GM11168 (cell line): ENCODE data around the gene PCDHB15.
"Not testable (repeated sequence)": the region's sequence is repeated elsewhere in the genome, so short reads cannot be mapped to it uniquely, and the experiment has no call there.

Source experiments
- in situ Hi-C: fragments of 300-500 bp; cut with MboI; formaldehyde crosslinking; loops from one replicate; pipeline ENCODE4 v1.12.0; 2022; ENCODE audit warnings: low sequenced_read_pairs; ENCODE audit not compliant: unreplicated experiment

Gene PCDHB15

GRCh38 chr5:141246971-141247370 is 1.8 kb downstream of the PCDHB15 start:
- in situ Hi-C loops = not testable (repeated sequence)

- in situ Hi-C loops = not testable (repeated sequence)
Measured at GRCh38 chr5:141247434-141247833, 2.2 kb downstream of the PCDHB15 start.

- in situ Hi-C loops = no loop called here
Measured at GRCh38 chr5:141250576-141250975, 5.4 kb downstream of the PCDHB15 start.

DNA sequence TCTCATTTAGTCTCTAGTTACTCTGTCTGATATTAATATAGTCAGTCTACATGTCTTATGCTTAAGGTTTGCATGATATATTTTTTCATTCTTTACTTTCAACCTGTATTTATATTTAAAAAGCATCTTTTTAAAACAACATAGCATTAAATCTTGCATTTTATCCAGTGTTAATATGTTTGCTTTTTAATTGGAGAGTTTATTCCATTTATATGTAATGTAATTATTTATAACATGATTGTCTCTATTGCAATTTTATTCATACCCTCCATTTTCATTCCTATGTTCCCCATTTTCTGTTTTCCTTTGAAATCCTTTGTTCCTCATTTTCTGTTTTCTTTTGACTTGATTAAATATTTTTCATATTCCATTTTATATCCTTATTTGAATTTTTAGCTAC is 13.3 kb downstream of the PCDHB15 start:
- in situ Hi-C loops = no loop called here

- in situ Hi-C loops = no loop called here
Measured at GRCh38 chr5:141258948-141259347, 13.8 kb downstream of the PCDHB15 start.

DNA sequence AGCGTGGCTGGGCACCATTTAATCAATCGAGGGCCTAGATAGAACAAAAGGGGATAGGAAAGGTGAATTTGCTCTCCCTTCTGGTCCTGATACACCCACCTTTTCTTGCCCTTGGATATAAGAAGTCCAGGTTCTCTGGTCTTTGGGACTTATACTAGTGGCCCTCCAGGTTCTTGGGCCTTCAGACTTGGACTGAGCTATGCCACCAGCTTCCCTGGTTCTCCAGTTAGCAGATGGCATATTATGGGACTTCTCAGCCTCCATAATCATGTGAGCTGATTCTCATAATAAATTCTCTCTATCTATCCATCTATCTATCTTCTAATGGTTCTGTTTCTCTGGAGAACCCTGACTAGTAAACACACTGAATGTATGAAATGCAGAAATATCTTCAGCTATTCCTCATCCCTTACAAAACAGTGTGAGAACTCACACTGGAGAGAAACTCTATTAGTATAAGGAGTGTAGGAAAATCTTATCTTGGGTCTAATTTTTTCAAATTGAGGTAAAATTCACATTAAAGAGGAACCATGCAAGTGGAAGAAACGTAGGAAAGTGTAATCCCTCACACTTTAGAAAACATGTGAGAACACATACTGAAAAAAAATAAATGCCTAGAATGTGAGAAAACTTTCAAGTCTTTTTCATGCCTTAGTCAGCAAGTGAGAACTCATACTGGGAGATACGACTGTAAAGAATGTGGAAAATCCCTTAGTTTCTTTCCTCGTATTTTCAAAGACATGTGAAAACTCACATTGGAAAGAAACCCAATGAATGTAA is 15.5 kb downstream of the PCDHB15 start:
- in situ Hi-C loops = no loop called here

- in situ Hi-C loops = no loop called here
Measured at GRCh38 chr5:141261238-141261546, 16.0 kb downstream of the PCDHB15 start.

GRCh38 chr5:141269195-141269594 is 24.0 kb downstream of the PCDHB15 start:
- in situ Hi-C loops = no loop called here

DNA sequence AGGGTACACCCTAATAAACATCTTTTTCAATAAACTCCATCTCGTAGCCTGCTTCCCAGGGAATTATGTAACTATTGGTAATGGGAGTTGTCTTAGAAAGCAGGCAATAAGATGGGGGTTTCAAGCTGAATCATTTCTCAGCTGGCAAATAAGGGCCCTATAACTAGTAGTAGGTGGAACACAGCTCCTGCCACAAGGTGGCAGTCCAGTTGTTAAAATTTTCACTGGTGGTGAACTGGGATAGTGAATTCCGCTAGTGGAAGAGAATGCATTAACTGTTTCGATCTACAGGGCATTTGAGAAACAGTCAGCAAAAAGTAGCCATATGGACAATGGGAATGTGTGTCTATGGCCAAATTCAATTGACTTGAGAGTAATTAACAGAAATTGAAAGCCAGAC is 27.7 kb downstream of the PCDHB15 start:
- in situ Hi-C loops = no loop called here

DNA sequence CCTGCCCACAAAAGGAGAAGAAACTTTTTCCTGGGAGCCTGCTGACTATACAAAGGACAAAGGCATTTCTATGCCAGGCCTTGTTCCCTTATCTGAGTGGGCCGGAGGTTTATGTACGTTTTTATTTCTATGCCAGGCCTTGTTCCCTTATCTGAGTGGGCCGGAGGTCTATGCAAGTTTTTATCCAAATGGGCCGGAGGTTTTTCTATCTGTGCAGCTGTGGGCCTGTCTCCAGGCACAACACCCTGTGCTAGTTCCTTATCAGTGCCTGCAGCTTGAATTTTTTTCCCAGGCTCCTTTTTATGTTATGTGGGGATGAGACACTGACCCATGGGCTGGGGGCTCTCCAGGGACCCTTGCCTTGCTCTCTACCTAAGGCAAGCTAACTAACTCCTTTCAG is 53.2 kb downstream of the PCDHB15 start:
- in situ Hi-C loops = no loop called here
